ENCODE measurements around the gene ATP6V1E1.

Gene ATP6V1E1

GRCh38 chr22:17548756-17549035 lies 79.9 kb downstream of the ATP6V1E1 start:
- H3K4me3 ChIP-seq (ENCODE audit: low read depth, low read length) = no peak overlapping the region
- TF ChIP-seq CTCF (IDR thresholded peaks at IDR 0.05; ENCODE audit: insufficient read depth, low read depth, low read length, missing control alignments) = no peak
- no peak for DNase-seq (ENCODE audit: low read depth)

DNA sequence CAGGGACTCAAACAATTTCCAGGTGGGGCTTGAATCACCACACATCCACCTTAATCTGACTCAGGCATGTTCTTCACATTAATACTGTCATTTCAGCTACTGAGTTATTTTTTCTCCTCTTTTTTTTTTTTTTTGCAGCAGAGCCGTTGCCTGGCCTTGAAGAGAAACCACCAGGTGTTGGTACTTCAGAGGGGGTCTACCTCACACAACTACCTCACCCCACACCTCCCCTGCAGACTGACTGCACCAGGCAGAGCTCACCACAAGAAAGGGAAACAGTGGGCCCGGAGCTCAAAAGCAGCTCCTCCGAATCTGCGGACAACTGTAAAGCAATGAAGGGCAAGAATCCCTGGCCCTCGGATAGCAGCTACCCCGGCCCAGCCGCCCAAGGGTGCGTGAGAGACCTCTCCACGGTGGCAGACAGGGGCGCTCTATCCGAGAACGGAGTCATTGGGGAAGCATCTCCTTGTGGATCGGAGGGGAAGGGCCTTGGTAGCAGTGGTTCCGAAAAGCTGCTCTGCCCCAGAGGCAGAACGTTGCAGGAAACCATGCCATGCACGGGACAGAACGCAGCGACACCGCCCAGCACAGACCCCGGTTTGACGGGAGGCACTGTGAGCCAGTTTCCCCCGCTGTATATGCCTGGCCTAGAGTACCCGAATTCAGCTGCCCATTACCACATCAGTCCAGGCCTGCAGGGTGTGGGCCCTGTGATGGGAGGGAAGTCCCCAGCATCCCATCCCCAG lies 80.4 kb downstream of the ATP6V1E1 start:
- no peak overlapping the region for H3K4me3 ChIP-seq (ENCODE audit: low read depth, low read length)
- no peak for TF ChIP-seq CTCF (IDR thresholded peaks at IDR 0.05; ENCODE audit: insufficient read depth, low read depth, low read length, missing control alignments)
- no peak for DNase-seq (ENCODE audit: low read depth)

GRCh38 chr22:17542452-17542851 lies 86.1 kb downstream of the ATP6V1E1 start:
- no peak overlapping the region for H3K4me3 ChIP-seq (ENCODE audit: low read depth, low read length)
- no peak for DNase-seq (ENCODE audit: low read depth)
- TF ChIP-seq CTCF (IDR thresholded peaks at IDR 0.05; ENCODE audit: insufficient read depth, low read depth, low read length, missing control alignments) = no peak
